Breast epithelium (tissue), 3 donors: ENCODE measurements around the gene ETV3L.

Experiments used
- POLR2A ChIP-seq: fragments of 450-650 bp; IDR thresholded peaks from one replicate; pipeline ENCODE4 v1.6.1; 2016; ENCODE audit warnings: antibody characterized with exemption, mild to moderate bottlenecking, moderate library complexity
- POLR2AphosphoS5 ChIP-seq, 3 donors: sonication (generic); formaldehyde crosslinking; IDR thresholded peaks; one replicate each; pipeline ENCODE4 v1.6.1; 2017; ENCODE audit warnings: antibody characterized with exemption in 3 of 3
- TF ChIP-seq, protein P1 (sequence below), 3 donors: fragments of 450-650 bp; IDR thresholded peaks; one replicate each; pipeline ENCODE4 v1.5.1; 2016 to 2017; ENCODE audit warnings: antibody characterized with exemption in 3 of 3, mild to moderate bottlenecking in 3 of 3, moderate library complexity in 3 of 3

DNA sequence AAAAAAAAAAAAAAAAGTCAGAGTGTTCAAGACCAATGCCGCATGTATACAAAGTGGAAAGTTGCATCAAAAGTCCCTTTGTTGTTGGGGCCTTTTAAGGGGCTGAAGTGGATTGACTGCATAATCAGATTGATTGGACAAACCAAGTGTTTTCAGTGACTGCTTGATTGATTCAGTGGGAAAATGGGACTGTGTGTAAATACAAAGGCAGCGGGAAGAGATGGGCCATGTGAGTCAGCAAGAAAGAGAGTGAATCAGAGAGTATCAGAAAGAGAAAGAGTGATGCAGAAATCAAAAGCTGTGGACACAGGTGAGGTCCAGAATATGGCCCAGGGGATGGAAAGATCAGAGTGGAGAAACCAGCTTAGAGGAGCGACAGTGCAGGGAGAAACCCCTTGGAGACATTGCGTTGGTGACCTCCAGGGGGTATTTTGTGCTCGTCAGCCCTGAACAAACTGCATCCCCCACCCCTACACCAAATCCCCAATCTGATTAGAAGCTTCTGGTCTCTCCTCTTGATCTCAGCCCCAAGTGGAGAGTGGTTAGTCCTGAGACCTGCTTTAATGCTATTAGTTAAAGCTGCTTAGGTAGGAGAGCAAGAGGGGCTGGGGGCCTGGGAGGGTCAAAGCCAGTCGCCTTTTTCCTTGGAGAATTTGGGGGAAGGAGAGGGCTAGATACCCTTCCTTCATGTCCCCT is 5.1 kb upstream of the ETV3L start:
- TF ChIP-seq, protein P1, sequence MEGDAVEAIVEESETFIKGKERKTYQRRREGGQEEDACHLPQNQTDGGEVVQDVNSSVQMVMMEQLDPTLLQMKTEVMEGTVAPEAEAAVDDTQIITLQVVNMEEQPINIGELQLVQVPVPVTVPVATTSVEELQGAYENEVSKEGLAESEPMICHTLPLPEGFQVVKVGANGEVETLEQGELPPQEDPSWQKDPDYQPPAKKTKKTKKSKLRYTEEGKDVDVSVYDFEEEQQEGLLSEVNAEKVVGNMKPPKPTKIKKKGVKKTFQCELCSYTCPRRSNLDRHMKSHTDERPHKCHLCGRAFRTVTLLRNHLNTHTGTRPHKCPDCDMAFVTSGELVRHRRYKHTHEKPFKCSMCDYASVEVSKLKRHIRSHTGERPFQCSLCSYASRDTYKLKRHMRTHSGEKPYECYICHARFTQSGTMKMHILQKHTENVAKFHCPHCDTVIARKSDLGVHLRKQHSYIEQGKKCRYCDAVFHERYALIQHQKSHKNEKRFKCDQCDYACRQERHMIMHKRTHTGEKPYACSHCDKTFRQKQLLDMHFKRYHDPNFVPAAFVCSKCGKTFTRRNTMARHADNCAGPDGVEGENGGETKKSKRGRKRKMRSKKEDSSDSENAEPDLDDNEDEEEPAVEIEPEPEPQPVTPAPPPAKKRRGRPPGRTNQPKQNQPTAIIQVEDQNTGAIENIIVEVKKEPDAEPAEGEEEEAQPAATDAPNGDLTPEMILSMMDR (IDR thresholded peaks at IDR 0.05) = no peak
- TF ChIP-seq POLR2AphosphoS5 (IDR thresholded peaks at IDR 0.05) (no peak), POLR2A (no peak)
